RWPE1 (cell line): Measurements from ENCODE around the gene CCNF.
A peak's percentile ranks its signal among the peaks of the same experiment; 100 is the strongest.

Experiments
- CTCF ChIA-PET: fragments of 350-600 bp; sonication (Branson Sonifier 250); formaldehyde crosslinking; extraction: SDS; loops from one replicate; lab custom pipeline; 2021; lab: Yijun Ruan, JAX
- POLR2A ChIA-PET: fragments of 400-600 bp; formaldehyde crosslinking; extraction: SDS; loops from one replicate; lab custom pipeline; 2020; ENCODE audit warnings: antibody characterized with exemption; ENCODE audit not compliant: low non-redundant PET; lab: Yijun Ruan, JAX
- DNase-seq: peaks from one replicate; pipeline ENCODE4 v3.0.0; 2012; ENCODE audit warnings: low spot score
- H3K27ac ChIP-seq: fragments of 450-650 bp; 2 replicates; pipeline ENCODE4 v1.5.1; 2017
- TF ChIP-seq, protein P1 (sequence below): fragments of 450-650 bp; conservative IDR thresholded peaks from 2 replicates; pipeline ENCODE4 v1.5.1; 2017; ENCODE audit warnings: low read depth, mild to moderate bottlenecking

Gene CCNF

DNA sequence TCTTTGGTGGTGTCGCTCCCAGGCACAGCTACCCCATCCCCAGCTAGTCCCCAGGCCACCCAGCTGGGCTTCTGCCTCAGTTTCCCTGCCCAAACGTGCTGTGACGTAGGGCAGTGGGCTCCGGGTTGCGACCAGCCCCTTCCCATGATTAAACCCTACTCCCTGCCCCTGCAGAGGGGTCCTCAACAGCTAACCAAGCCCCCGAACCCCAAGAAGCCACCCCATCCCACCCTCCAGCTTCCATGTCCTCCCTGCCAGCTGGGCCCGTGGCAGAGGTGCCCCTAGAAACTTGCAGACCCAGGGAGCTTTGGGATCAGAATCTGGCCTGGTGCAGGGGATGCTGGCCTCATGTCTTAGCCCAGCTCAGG is 41.0 kb downstream of the CCNF start:
- DNase-seq, result no peak
- POLR2A ChIA-PET, result no interaction called here
- TF ChIP-seq, protein P1, sequence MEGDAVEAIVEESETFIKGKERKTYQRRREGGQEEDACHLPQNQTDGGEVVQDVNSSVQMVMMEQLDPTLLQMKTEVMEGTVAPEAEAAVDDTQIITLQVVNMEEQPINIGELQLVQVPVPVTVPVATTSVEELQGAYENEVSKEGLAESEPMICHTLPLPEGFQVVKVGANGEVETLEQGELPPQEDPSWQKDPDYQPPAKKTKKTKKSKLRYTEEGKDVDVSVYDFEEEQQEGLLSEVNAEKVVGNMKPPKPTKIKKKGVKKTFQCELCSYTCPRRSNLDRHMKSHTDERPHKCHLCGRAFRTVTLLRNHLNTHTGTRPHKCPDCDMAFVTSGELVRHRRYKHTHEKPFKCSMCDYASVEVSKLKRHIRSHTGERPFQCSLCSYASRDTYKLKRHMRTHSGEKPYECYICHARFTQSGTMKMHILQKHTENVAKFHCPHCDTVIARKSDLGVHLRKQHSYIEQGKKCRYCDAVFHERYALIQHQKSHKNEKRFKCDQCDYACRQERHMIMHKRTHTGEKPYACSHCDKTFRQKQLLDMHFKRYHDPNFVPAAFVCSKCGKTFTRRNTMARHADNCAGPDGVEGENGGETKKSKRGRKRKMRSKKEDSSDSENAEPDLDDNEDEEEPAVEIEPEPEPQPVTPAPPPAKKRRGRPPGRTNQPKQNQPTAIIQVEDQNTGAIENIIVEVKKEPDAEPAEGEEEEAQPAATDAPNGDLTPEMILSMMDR, result no peak
- CTCF ChIA-PET, result interaction anchor here (0.6 to 1.0 kb wide), 2 partner anchors 13 to 30 kb away, joined by 3 read pairs; no protein-coding TSS in a partner anchor
- peak overlapping the region; percentile 91 for H3K27ac ChIP-seq

DNA sequence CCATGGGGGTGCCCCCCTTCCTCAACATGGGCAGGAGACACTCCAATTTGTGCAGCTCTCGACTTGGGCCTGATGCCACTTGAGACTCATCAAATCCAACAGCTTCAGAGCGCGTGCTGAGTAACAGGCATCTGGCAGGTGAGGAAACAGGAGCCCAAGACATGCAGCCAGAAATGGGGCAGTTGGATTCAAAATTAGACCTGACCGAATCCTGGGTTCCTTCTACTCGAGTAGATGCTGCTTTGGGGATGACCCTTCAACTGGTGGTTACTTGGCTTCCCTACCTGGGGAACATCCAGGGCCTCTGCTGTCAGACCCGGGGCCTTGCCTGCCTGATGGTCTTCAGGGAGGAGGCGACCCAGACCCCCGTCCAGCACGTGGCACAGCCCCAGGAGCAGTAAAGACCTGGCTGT is 41.4 kb downstream of the CCNF start:
- ChIA-PET CTCF (interaction anchor here (0.6 to 1.0 kb wide), 3 partner anchors 13 to 31 kb away, joined by 3 to 5 read pairs (median 3); no protein-coding TSS in a partner anchor), POLR2A (no interaction called here)
- TF ChIP-seq, protein P1, result no peak
- DNase-seq, result no peak
- peak overlapping the region; percentile 91 for H3K27ac ChIP-seq

DNA sequence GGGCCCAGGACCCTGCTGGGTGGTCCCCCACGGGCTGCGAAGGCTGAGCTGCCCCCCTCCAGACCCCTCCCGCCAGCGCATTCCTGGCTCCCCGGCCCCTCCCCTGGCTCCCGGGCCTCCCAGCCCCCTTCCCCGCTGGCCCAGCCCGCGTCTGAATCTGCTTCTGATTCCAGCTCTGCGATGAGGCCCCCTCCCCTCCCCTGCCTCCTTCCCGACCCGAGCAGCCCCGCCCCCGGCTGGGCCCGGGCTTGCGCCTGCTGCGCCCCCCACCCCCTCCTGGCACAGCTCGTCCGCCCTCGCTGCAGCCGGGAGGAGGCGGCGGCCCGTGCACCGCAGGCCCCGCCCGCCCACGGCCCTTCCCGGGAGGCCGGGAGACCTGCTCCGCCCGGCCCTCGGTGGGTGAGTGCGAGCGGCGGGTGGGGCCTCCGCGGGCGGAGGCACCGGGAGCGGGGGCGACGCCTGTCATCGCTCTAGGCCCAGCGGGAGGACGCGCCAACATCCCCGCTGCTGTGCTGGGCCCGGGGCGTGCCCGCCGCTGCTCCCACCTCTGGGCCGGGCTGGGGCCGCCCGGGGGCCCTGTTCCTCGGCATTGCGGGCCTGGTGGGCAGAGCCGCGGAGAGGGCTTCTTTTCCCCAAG is 41.9 kb downstream of the CCNF start, which contains the start of gene NTN3:
Gene NTN3, plus strand, starts transcription at position 282 of the 637 bp plus-strand sequence. CDS start 405 bp downstream, outside the sequence.
- ChIA-PET CTCF (interaction anchor here (0.7 to 4.0 kb wide), 4 partner anchors 30 to 278 kb away, joined by 3 to 12 read pairs (median 4); no protein-coding TSS in a partner anchor), POLR2A (no interaction called here)
- peak within 1 kb of the TSS; percentile 91 for H3K27ac ChIP-seq
- DNase-seq, result no peak
- TF ChIP-seq, protein P1, result no peak

DNA sequence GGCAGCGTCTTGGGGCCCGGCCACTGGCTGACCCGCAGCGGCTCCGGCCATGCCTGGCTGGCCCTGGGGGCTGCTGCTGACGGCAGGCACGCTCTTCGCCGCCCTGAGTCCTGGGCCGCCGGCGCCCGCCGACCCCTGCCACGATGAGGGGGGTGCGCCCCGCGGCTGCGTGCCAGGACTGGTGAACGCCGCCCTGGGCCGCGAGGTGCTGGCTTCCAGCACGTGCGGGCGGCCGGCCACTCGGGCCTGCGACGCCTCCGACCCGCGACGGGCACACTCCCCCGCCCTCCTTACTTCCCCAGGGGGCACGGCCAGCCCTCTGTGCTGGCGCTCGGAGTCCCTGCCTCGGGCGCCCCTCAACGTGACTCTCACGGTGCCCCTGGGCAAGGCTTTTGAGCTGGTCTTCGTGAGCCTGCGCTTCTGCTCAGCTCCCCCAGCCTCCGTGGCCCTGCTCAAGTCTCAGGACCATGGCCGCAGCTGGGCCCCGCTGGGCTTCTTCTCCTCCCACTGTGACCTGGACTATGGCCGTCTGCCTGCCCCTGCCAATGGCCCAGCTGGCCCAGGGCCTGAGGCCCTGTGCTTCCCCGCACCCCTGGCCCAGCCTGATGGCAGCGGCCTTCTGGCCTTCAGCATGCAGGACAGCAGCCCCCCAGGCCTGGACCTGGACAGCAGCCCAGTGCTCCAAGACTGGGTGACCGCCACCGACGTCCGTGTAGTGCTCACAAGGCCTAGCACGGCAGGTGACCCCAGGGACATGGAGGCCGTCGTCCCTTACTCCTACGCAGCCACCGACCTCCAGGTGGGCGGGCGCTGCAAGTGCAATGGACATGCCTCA is 42.6 kb downstream of the CCNF start:
- DNase-seq, result no peak
- ChIA-PET POLR2A (no interaction called here), CTCF (interaction anchor here (0.7 to 4.0 kb wide), 3 partner anchors 29 to 279 kb away, joined by 3 to 12 read pairs (median 4); no protein-coding TSS in a partner anchor)
- TF ChIP-seq, protein P1, result no peak
- peak overlapping the region; percentile 91 for H3K27ac ChIP-seq

DNA sequence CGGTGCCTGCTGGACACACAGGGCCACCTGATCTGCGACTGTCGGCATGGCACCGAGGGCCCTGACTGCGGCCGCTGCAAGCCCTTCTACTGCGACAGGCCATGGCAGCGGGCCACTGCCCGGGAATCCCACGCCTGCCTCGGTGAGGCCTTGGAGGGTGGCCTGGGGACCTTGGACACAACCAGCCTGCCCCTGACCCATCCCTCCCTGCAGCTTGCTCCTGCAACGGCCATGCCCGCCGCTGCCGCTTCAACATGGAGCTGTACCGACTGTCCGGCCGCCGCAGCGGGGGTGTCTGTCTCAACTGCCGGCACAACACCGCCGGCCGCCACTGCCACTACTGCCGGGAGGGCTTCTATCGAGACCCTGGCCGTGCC is 43.2 kb downstream of the CCNF start:
- H3K27ac ChIP-seq, result no peak overlapping the region
- DNase-seq, result no peak
- ChIA-PET POLR2A (no interaction called here), CTCF (interaction anchor here (0.7 to 4.0 kb wide), 2 partner anchors 29 to 491 kb away, joined by 3 to 12 read pairs; partner anchors contain the start of gene NOXO1)
- TF ChIP-seq, protein P1, result no peak

DNA sequence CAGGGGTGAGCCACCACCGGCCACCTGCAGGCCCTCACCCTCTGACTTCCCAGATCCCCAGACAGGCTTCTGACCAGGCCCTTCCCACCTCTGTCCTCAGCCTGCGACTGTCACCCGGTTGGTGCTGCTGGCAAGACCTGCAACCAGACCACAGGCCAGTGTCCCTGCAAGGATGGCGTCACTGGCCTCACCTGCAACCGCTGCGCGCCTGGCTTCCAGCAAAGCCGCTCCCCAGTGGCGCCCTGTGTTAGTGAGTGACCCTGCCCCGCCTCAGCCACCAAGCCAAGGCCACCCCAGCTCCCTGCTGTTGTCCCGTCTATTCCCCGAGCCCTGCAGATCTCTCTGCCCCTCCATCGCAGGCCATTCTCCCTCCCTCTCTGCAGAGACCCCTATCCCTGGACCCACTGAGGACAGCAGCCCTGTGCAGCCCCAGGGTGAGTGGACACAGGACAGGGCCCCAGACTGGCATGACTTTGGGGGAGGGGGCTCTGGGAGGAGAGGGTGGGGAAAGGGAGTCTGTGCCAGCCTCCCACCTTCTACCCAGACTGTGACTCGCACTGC is 43.7 kb downstream of the CCNF start:
- ChIA-PET CTCF (interaction anchor here (0.5 to 4.0 kb wide), 4 partner anchors 28 to 492 kb away, joined by 3 to 12 read pairs (median 4); partner anchors contain the start of gene NOXO1), POLR2A (no interaction called here)
- TF ChIP-seq, protein P1, result no peak
- DNase-seq, result no peak
- peak overlapping the region; percentile 85 for H3K27ac ChIP-seq
